Measurements from ENCODE around the gene MAIP1.

Gene MAIP1

DNA sequence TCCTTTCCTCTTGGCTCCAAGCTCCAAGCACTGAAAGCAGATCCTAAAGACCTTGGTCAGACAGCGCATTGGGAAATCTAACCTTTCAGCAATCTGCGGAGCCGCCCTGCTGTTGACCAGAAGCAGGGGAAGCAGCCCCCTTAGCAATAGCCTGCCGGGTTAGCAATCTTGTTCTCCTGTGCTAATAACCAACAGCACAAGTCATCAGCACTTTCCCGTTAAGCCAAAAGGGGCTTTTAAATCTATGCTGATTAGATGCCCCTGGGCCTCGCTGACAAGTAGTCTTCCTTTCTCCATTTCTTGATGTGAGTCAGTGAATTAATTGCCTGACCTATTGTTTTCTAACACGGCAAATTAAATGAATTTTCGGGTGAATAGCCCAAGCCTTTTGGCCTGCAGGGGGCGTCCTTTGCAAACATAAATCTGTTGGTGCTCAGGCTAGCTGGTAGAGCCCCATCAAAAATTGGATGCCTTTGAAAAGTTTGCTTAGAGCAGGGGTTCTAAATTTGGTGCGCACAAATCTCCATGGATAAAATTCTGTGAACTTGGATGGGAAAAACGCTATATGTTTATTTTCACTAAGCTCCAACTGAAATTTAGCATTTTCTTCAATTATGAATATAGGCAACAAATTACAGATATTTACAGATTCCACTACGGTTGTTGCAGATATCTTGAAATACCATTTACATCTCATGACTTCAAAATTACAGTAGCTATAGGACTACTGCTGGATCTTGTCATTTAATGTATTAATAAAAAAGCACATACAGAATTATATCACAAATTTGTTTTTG is 24.6 kb downstream of the MAIP1 start:
- Histone ChIP-seq H3K4me3 (ENCODE audit: low read depth, low read length) (peak overlapping the region; percentile 35), H3K27me3 (replicated peaks) (no peaks in the 10 kb centered on the region), H3K36me3 (replicated peaks) (no peaks in the 10 kb centered on the region), H3K27ac (no peak overlapping the region)
- peak; percentile 83 for DNase-seq
- in situ Hi-C loops (cut with HindIII; ENCODE audit: low pct_ligation_motif_present, low sequenced_read_pairs): loop anchor here (10.0 kb wide), 1 partner anchor 325 kb away; the partner anchor contains the start of gene SPATS2L
- peak; percentile 84 for TF ChIP-seq CTCF (IDR thresholded peaks at IDR 0.05; ENCODE audit: low read depth, low read length, missing control alignments)

DNA sequence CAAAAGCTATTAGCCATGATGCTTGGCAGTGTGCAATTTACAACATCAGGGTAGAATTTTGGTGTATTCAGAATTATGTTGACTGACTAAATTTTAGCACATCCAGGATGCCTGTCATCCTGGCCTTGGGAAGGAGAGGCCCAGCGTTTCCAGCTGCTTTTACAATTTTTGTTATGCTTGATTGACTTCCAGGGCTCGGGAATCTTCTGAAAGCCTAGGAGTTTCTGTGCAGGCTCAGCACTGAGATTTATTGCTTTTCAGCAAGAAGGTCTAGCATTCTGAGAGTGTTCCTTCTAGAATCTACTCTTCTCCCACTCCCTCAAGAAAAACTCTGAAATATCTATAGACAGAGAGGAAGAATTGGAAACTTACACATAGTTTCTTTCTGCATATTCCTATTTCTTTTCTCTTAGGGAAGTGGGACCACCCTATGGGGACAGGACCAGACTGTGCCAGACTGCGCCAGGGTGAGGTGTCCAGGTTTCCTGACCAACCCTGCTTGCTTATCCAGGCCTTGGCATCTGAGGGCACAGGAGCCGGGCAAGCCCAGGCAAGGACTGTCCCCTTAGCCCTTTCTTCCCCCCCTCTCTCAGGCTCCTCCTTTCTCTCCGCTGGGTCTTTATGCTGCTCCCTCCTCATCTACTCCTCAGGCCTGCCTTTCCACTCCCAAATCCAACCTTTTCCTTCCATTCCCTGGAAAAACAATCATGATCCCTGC is 26.9 kb downstream of the MAIP1 start:
- no peaks in the 10 kb centered on the region for H3K27me3 ChIP-seq (replicated peaks)
- DNase-seq: no peak
- in situ Hi-C loops (cut with HindIII; ENCODE audit: low pct_ligation_motif_present, low sequenced_read_pairs): loop anchor here (10.0 kb wide), 1 partner anchor 323 kb away; the partner anchor contains the start of gene SPATS2L
- H3K4me3 ChIP-seq (ENCODE audit: low read depth, low read length): no peak overlapping the region
- H3K36me3 ChIP-seq (replicated peaks): no peaks in the 10 kb centered on the region
- H3K27ac ChIP-seq: no peak overlapping the region
- TF ChIP-seq CTCF (IDR thresholded peaks at IDR 0.05; ENCODE audit: low read depth, low read length, missing control alignments): no peak

DNA sequence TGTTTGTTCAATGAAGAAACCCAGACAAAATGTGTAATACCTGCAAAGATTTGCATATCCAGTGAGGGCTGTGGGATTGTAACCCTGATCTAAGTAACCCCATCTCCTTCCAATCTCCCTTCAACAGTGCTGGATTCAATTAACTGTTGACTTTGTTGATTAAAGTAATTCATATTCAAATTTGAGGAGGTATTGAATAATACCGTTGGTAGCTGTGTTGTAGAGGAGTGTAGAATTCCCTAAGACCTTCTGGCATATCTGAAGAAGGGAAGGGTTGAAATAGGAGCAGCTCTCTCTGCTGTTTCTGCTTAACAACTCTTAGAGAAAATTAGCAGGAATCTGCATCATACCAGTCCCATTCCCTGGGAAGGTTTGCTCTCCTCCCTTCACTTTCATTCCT is 28.2 kb downstream of the MAIP1 start:
- DNase-seq: no peak
- in situ Hi-C loops (cut with HindIII; ENCODE audit: low pct_ligation_motif_present, low sequenced_read_pairs): loop anchor here (10.0 kb wide), 1 partner anchor 321 kb away; the partner anchor contains the start of gene SPATS2L
- Histone ChIP-seq H3K27me3 (replicated peaks) (no peaks in the 10 kb centered on the region), H3K4me3 (ENCODE audit: low read depth, low read length) (no peak overlapping the region), H3K36me3 (replicated peaks) (no peaks in the 10 kb centered on the region), H3K27ac (no peak overlapping the region)
- no peak for TF ChIP-seq CTCF (IDR thresholded peaks at IDR 0.05; ENCODE audit: low read depth, low read length, missing control alignments)

DNA sequence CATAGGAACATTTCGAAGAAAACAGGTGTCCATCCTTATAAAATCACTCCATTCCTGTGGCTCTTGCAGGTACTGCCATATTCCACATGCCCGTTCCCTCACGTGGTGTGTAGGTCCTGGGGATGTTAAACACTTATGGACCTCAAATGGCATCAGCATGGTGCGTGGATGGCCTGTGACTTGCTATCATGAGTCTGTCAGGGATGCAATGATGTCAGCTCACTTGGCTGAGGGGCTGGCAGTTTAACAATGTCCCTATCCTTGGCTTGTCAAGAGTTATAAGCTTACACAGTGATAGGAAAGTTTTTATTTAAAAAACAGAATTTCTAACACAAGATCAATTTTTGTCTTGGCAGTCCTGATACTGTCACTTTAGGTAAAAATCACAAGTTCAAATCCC is 28.8 kb downstream of the MAIP1 start:
- Histone ChIP-seq H3K27ac (no peak overlapping the region), H3K4me3 (ENCODE audit: low read depth, low read length) (no peak overlapping the region), H3K36me3 (replicated peaks) (no peaks in the 10 kb centered on the region), H3K27me3 (replicated peaks) (no peaks in the 10 kb centered on the region)
- DNase-seq: no peak
- in situ Hi-C loops (cut with HindIII; ENCODE audit: low pct_ligation_motif_present, low sequenced_read_pairs): loop anchor here (10.0 kb wide), 1 partner anchor 321 kb away; the partner anchor contains the start of gene SPATS2L
- no peak for TF ChIP-seq CTCF (IDR thresholded peaks at IDR 0.05; ENCODE audit: low read depth, low read length, missing control alignments)

DNA sequence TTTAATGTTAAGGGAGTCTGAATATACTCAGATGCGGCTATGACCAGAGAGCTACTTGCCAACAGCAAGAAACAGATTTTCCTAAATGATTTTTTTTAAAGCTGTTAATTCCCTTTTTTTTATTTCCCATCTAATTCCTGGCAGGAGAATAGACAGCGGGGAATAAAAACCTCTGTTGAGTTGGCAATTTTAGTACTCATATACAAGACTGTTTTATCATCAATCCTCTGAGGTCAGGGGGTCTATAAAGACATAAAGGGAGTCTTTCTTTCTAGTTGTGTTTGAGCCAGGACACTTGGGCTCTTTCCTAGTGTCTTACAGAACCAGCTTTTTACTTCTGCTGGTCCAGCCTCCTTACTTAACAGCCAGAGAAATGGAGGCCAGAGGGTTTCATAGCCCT is 29.4 kb downstream of the MAIP1 start:
- no peaks in the 10 kb centered on the region for H3K27me3 ChIP-seq (replicated peaks)
- in situ Hi-C loops (cut with HindIII; ENCODE audit: low pct_ligation_motif_present, low sequenced_read_pairs): loop anchor here (10.0 kb wide), 1 partner anchor 320 kb away; the partner anchor contains the start of gene SPATS2L
- no peak overlapping the region for H3K4me3 ChIP-seq (ENCODE audit: low read depth, low read length)
- no peak for DNase-seq
- H3K27ac ChIP-seq: no peak overlapping the region
- H3K36me3 ChIP-seq (replicated peaks): no peaks in the 10 kb centered on the region
- TF ChIP-seq CTCF (IDR thresholded peaks at IDR 0.05; ENCODE audit: low read depth, low read length, missing control alignments): no peak

Data from brain microvascular endothelial cell (primary cell).